GM18907 (cell line): ENCODE results near the gene PCA3.

Source experiments
- ATAC-seq: cut with Tn5 transposase; IDR thresholded peaks from one replicate; pipeline ENCODE4 v1.9.1; 2021; ENCODE audit warnings: mild to moderate bottlenecking, moderate library complexity; ENCODE audit not compliant: unreplicated experiment

PCA3 gene

GRCh38 chr9:76818271-76818670, 54.0 kb downstream of the PCA3 start:
- ATAC-seq: no peak

GRCh38 chr9:76820431-76820830, 56.2 kb downstream of the PCA3 start:
- no peak for ATAC-seq

GRCh38 chr9:76827296-76828080, 63.2 kb downstream of the PCA3 start:
- ATAC-seq: no peak

- no peak for ATAC-seq
These were observed 64.2 kb downstream of the PCA3 start for GRCh38 chr9:76828447-76828846.

- ATAC-seq: no peak
These were observed 71.5 kb downstream of the PCA3 start for GRCh38 chr9:76835571-76836283.
